GM19463 (cell line): ENCODE measurements around the gene SALL1.

Source experiments
- ATAC-seq: cut with Tn5 transposase; IDR thresholded peaks from one replicate; pipeline ENCODE4 v1.9.1; 2021; ENCODE audit warnings: mild to moderate bottlenecking, moderate library complexity; ENCODE audit not compliant: unreplicated experiment

The SALL1 gene

GRCh38 chr16:51150888-51151320 lies at the start of gene SALL1:
Gene SALL1, minus strand, starts transcription at chr16:51151270. Its CDS starts 29 bp downstream, at chr16:51151241.
- ATAC-seq: no peak

- no peak for ATAC-seq
These were observed 49.7 kb upstream of the SALL1 start for GRCh38 chr16:51200793-51201192.

GRCh38 chr16:51197953-51198748 lies 47.1 kb upstream of the SALL1 start:
- ATAC-seq: no peak

GRCh38 chr16:51193879-51194278 lies 42.8 kb upstream of the SALL1 start:
- no peak for ATAC-seq

GRCh38 chr16:51184702-51185433 lies 33.8 kb upstream of the SALL1 start:
- ATAC-seq: peak; percentile 68

GRCh38 chr16:51181503-51181811 lies 30.4 kb upstream of the SALL1 start:
- peak; percentile 43 for ATAC-seq

- ATAC-seq: no peak
These were observed 29.8 kb upstream of the SALL1 start for GRCh38 chr16:51180719-51181502.

- ATAC-seq: no peak
These were observed 24.0 kb upstream of the SALL1 start for GRCh38 chr16:51175081-51175480.

GRCh38 chr16:51172368-51172767 lies 21.3 kb upstream of the SALL1 start:
- ATAC-seq: no peak

- no peak for ATAC-seq
These were observed 17.7 kb upstream of the SALL1 start for GRCh38 chr16:51168755-51169154.

- no peak for ATAC-seq
These were observed 16.3 kb upstream of the SALL1 start for GRCh38 chr16:51167170-51167895.

GRCh38 chr16:51166541-51166940 lies 15.5 kb upstream of the SALL1 start:
- no peak for ATAC-seq

- ATAC-seq: no peak
These were observed 15.0 kb upstream of the SALL1 start for GRCh38 chr16:51166091-51166490.

GRCh38 chr16:51165043-51165442 lies 14.0 kb upstream of the SALL1 start:
- ATAC-seq: no peak

- ATAC-seq: no peak
These were observed 13.5 kb upstream of the SALL1 start for GRCh38 chr16:51164574-51164973.

- no peak for ATAC-seq
These were observed 13.0 kb upstream of the SALL1 start for GRCh38 chr16:51163894-51164566.

- ATAC-seq: no peak
These were observed 12.3 kb upstream of the SALL1 start for GRCh38 chr16:51163366-51163765.

GRCh38 chr16:51161440-51162195 lies 10.5 kb upstream of the SALL1 start:
- no peak for ATAC-seq

- ATAC-seq: no peak
These were observed 8.8 kb upstream of the SALL1 start for GRCh38 chr16:51159865-51160264.

GRCh38 chr16:51159296-51159695 lies 8.2 kb upstream of the SALL1 start:
- no peak for ATAC-seq
